Activated gamma-delta T cell treated with Interleukin-2 at 50 U/mL for 16 hours (primary cell): ENCODE data around the gene DMRTC1B.
"Not testable (repeated sequence)": the region's sequence is repeated elsewhere in the genome, so short reads cannot be mapped to it uniquely, and the experiment has no call there.

Experiments
- DNase-seq: peaks from one replicate; pipeline ENCODE4 v3.0.0-alpha.2; 2020

The DMRTC1B gene

GRCh38 chrX:72776653-72777466, at the start of gene DMRTC1B:
DMRTC1B (plus strand) TSS chrX:72776890; CDS start chrX:72845136, 68,246 bp downstream.
- DNase-seq = not testable (repeated sequence)

- no peak for DNase-seq
Observed at GRCh38 chrX:72727846-72728245, 48.8 kb upstream of the DMRTC1B start.

GRCh38 chrX:72733636-72734035, 43.1 kb upstream of the DMRTC1B start:
- not testable (repeated sequence) for DNase-seq

GRCh38 chrX:72735561-72735960, 41.1 kb upstream of the DMRTC1B start:
- DNase-seq = no peak

GRCh38 chrX:72745546-72745945, 31.1 kb upstream of the DMRTC1B start:
- not testable (repeated sequence) for DNase-seq

GRCh38 chrX:72748545-72748944, 28.1 kb upstream of the DMRTC1B start:
- DNase-seq = not testable (repeated sequence)

- DNase-seq = not testable (repeated sequence)
Observed at GRCh38 chrX:72760454-72760853, 16.2 kb upstream of the DMRTC1B start.

- DNase-seq = not testable (repeated sequence)
Observed at GRCh38 chrX:72777467-72777790, 739 bp downstream of the DMRTC1B start.

GRCh38 chrX:72778146-72778545, 1.5 kb downstream of the DMRTC1B start:
- not testable (repeated sequence) for DNase-seq

GRCh38 chrX:72782560-72782959, 5.9 kb downstream of the DMRTC1B start, which contains the start of gene FAM236B:
FAM236B (minus strand) TSS chrX:72782660; CDS start chrX:72782560, 100 bp downstream.
- DNase-seq = not testable (repeated sequence)

- not testable (repeated sequence) for DNase-seq
Observed at GRCh38 chrX:72783365-72783936, 6.8 kb downstream of the DMRTC1B start.

- not testable (repeated sequence) for DNase-seq
Observed at GRCh38 chrX:72783964-72784363, 7.3 kb downstream of the DMRTC1B start.

GRCh38 chrX:72788142-72788541, 11.5 kb downstream of the DMRTC1B start:
- DNase-seq = not testable (repeated sequence)

GRCh38 chrX:72790390-72790789, 13.7 kb downstream of the DMRTC1B start:
- DNase-seq = not testable (repeated sequence)

GRCh38 chrX:72808110-72808509, 31.4 kb downstream of the DMRTC1B start, which contains the start of gene FAM236D:
FAM236D (minus strand) TSS chrX:72808210; CDS start chrX:72808110, 100 bp downstream.
- not testable (repeated sequence) for DNase-seq

GRCh38 chrX:72830701-72831100, 54.0 kb downstream of the DMRTC1B start:
- not testable (repeated sequence) for DNase-seq

- not testable (repeated sequence) for DNase-seq
Observed at GRCh38 chrX:72837532-72837931, 60.8 kb downstream of the DMRTC1B start.

- DNase-seq = not testable (repeated sequence)
Observed at GRCh38 chrX:72882898-72883297, 106.2 kb downstream of the DMRTC1B start.

- DNase-seq = not testable (repeated sequence)
Observed at GRCh38 chrX:72889740-72890139, 113.0 kb downstream of the DMRTC1B start.
